OCI-LY1 (cell line): ENCODE results near the gene SERTAD4.

Source experiments
- EZH2 ChIP-seq: fragments of 200-600 bp; sonication (generic), shearing (Covaris generic); IDR thresholded peaks from 2 replicates; pipeline ENCODE4 v1.8.0; 2017; ENCODE audit warnings: borderline replicate concordance, mixed run types, mild to moderate bottlenecking, antibody characterized with exemption, low read length, moderate library complexity, mixed read lengths
- TF ChIP-seq, protein P1 (sequence below): fragments of 200-600 bp; sonication (generic), shearing (Covaris generic); IDR thresholded peaks from 2 replicates; pipeline ENCODE4 v1.5.1; 2017; ENCODE audit warnings: mild to moderate bottlenecking, antibody characterized with exemption, low read length, moderate library complexity, mixed read lengths

DNA sequence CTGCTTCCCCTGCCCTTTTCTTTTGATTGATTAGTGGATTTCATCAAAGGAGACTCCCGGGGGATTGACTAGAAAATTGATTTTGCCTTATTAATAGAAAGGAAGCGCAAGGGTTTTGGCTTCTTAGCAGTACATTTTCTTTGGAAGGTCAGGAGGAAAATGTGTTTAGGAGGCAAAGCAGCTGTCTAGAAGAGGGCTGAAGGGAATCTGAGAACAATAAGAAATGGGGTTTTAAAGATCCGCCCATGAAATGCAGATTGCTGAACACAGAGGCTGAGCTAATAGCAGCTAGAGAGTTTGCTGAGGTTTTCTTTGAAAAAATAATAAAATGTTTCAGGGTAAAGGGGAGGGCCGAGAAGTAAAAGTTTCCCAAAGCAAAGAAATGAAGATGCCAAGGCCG is 4.9 kb downstream of the SERTAD4 start:
- TF ChIP-seq, protein P1, sequence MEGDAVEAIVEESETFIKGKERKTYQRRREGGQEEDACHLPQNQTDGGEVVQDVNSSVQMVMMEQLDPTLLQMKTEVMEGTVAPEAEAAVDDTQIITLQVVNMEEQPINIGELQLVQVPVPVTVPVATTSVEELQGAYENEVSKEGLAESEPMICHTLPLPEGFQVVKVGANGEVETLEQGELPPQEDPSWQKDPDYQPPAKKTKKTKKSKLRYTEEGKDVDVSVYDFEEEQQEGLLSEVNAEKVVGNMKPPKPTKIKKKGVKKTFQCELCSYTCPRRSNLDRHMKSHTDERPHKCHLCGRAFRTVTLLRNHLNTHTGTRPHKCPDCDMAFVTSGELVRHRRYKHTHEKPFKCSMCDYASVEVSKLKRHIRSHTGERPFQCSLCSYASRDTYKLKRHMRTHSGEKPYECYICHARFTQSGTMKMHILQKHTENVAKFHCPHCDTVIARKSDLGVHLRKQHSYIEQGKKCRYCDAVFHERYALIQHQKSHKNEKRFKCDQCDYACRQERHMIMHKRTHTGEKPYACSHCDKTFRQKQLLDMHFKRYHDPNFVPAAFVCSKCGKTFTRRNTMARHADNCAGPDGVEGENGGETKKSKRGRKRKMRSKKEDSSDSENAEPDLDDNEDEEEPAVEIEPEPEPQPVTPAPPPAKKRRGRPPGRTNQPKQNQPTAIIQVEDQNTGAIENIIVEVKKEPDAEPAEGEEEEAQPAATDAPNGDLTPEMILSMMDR, result no peak
- no peak for TF ChIP-seq EZH2
